ENCODE results near the gene LARGE1. TPM values are rescaled to one million over a fixed set of nuclear protein-coding genes. Genes with fewer than 3 reads are reported as not detected.

Gene LARGE1
- total and polyA plus RNA-seq, 2 of the 8 experiments (the other 6 are each of a cell fraction or from before 2014, with no cell fraction given) = 43.7 to 83.0 TPM

DNA sequence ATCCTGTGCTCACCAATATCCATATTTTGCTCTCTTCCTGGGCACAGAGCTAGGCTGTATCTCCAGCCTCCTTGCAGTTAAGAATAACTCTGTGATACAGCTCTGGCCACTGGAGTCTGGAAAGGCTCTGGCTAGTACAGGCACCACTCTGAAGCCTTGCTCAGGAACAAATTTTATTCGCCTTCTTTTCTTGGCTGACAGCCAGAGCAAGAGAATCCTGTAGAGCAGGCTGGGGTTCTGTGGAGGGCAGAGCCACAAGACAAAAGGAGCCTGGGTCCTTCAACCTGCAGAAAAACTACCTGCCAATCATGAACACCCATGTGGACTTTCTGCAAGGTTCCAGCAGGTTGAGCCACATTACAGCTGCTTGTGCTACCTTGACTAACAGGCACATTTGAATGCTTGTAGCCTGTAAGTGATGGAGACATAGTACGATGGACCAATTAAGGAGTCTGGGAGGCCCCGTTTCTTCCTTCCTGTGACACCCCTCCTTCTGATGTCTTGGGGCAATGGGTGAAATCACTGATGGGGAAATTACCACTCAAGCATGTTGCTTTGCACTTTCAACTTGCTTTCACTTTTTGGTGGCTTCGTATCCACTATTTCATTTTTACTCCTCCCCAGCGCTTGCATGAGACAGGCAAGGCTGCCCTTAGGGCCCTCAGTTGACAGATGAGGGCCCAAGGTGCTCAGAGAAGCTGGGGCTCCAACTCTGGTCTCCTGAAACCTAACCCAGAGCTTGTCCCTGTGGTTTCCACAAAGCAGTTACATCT, 594.9 kb downstream of the LARGE1 start:
- Histone ChIP-seq H2AFZ (ENCODE audit: low read length) (no peak overlapping the region), H2BK12ac (ENCODE audit: low read depth, low read length) (no peak overlapping the region), H3K27ac (ENCODE audit: low read depth, low read length) (no peak overlapping the region), H2BK120ac (replicated peaks; ENCODE audit: low read depth, low read length) (no peak overlapping the region), H3K9me3 (ENCODE audit: insufficient read depth in 2 of 2, low read depth in 1 of 2, low read length in 1 of 2) (no peaks in the 10 kb centered on the region), H3K18ac (ENCODE audit: extremely low read depth, low read length) (no peak overlapping the region), H3K23ac (ENCODE audit: insufficient read length) (no peak overlapping the region), H3K79me2 (ENCODE audit: control insufficient read depth in 1 of 2, insufficient read depth in 2 of 2, low read length in 2 of 2) (no peaks in the 10 kb centered on the region), H3K9ac (replicated peaks in 1 of 4; ENCODE audit: extremely low read depth in 1 of 4, low read depth in 3 of 4, low read length in 3 of 4) (no peak overlapping the region), H3K4me1 (replicated peaks in 1 of 4; ENCODE audit: control insufficient read depth in 3 of 4, insufficient read depth in 4 of 4, low read length in 3 of 4) (no peaks in the 10 kb centered on the region), H3K79me1 (ENCODE audit: low read depth, low read length) (no peaks in the 10 kb centered on the region), H3K23me2 (ENCODE audit: low read depth, low read length) (no peaks in the 10 kb centered on the region), H4K20me1 (replicated peaks in 1 of 2; ENCODE audit: control insufficient read depth in 1 of 2, insufficient read depth in 2 of 2, low read length in 2 of 2) (peaks cover 2 to 5% of the 10 kb centered on the region in 2 experiments), H2BK5ac (ENCODE audit: low read depth, low read length) (no peak overlapping the region), H4K5ac (ENCODE audit: insufficient read length, low read depth, low read length) (no peak overlapping the region), H4K91ac (replicated peaks; ENCODE audit: insufficient read length, low read length) (no peak overlapping the region), H2BK15ac (ENCODE audit: low read length) (no peak overlapping the region), H4K8ac (ENCODE audit: extremely low read depth, insufficient read depth, low read length) (no peak overlapping the region), H2AK5ac (ENCODE audit: low read depth, low read length) (no peak overlapping the region), H3K4ac (replicated peaks; ENCODE audit: insufficient read length, low read depth, low read length) (no peak overlapping the region), H3K36me3 (ENCODE audit: control insufficient read depth in 2 of 4, insufficient read depth in 4 of 4, low read length in 3 of 4) (peaks cover 0 to 3% (median 0%) of the 10 kb centered on the region in 4 experiments; a peak in 2 of 8 replicates), H2BK20ac (ENCODE audit: low read length) (no peak overlapping the region), H3K14ac (ENCODE audit: insufficient read length) (no peak overlapping the region), H3K56ac (replicated peaks; ENCODE audit: insufficient read length, low read depth, low read length) (no peak overlapping the region), H3K4me2 (ENCODE audit: insufficient read depth in 1 of 2, low read depth in 2 of 2, low read length in 2 of 2) (no peak overlapping the region), H3K27me3 (replicated peaks in 1 of 4; ENCODE audit: control insufficient read depth in 3 of 4, extremely low read depth in 1 of 4, insufficient read depth in 3 of 4, low read length in 3 of 4) (no peaks in the 10 kb centered on the region), H3K4me3 (ENCODE audit: extremely low read depth in 1 of 4, insufficient read depth in 2 of 4, low read depth in 3 of 4, low read length in 4 of 4) (no peak overlapping the region)
- no peak for FAIRE-seq
- DNase-seq (ENCODE audit: low read depth in 1 of 2, low spot score in 2 of 2) = no peak
- POLR2A ChIA-PET (ENCODE audit: partially characterized antibody) = interaction anchor here (1.1 kb wide), 1 partner anchor 10 kb away, joined by 3 read pairs; no protein-coding TSS in a partner anchor
- CTCF ChIA-PET (ENCODE audit: partially characterized antibody) = interaction anchor here (0.8 to 1.5 kb wide), 2 partner anchors 113 to 142 kb away, joined by 3 to 4 read pairs; no protein-coding TSS in a partner anchor
- TF ChIP-seq CTBP2 (IDR thresholded peaks at IDR 0.05; ENCODE audit: borderline replicate concordance, insufficient read depth, insufficient read length, low read length) (no peak), HDAC6 (IDR thresholded peaks at IDR 0.05; ENCODE audit: low read depth, low read length) (no peak), TAF1 (IDR thresholded peaks at IDR 0.05; ENCODE audit: low read depth, low read length) (no peak), RFX5 (IDR thresholded peaks at IDR 0.05; ENCODE audit: borderline replicate concordance, low read depth, low read length) (no peak), TCF12 (IDR thresholded peaks at IDR 0.05; ENCODE audit: low read depth, low read length) (no peak)
- TF ChIP-seq, protein P1, sequence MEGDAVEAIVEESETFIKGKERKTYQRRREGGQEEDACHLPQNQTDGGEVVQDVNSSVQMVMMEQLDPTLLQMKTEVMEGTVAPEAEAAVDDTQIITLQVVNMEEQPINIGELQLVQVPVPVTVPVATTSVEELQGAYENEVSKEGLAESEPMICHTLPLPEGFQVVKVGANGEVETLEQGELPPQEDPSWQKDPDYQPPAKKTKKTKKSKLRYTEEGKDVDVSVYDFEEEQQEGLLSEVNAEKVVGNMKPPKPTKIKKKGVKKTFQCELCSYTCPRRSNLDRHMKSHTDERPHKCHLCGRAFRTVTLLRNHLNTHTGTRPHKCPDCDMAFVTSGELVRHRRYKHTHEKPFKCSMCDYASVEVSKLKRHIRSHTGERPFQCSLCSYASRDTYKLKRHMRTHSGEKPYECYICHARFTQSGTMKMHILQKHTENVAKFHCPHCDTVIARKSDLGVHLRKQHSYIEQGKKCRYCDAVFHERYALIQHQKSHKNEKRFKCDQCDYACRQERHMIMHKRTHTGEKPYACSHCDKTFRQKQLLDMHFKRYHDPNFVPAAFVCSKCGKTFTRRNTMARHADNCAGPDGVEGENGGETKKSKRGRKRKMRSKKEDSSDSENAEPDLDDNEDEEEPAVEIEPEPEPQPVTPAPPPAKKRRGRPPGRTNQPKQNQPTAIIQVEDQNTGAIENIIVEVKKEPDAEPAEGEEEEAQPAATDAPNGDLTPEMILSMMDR (IDR thresholded peaks at IDR 0.05; ENCODE audit: control extremely low read depth in 1 of 3, insufficient read depth in 1 of 3, low read depth in 1 of 3, low read length in 3 of 3) = no peak
- 81% methylated on average over 5 of the region's 5 CpGs; no CpG with 5 or more reads in 1 of the 2 experiments for WGBS, 2 experiments (ENCODE audit: extremely low coverage in 1 of 2, insufficient coverage in 1 of 2, insufficient read length in 1 of 2, insufficient replicate concordance in 2 of 2, low coverage in 1 of 2, low lambda C conversion rate in 2 of 2, missing lambda C conversion rate in 1 of 2)
